Natural killer cell treated with Interleukin-12 subunit alpha and Interleukin-12 subunit beta and Interleukin-15 and Interleukin-18, amount 100 ng/mL, for 72 hours (primary cell): ENCODE results near the gene DENND5B. TPM values are rescaled to one million over a fixed set of nuclear protein-coding genes. Genes with fewer than 3 reads are reported as not detected.

Source experiments
- ATAC-seq, 2 donors: fragments of 150-1000 bp; cut with Tn5 transposase in 1 of 2; sonication (Bioruptor Pico), chemical (Tn5 transposase) in 1 of 2; 2 replicates each; pipeline ENCODE4 v1.10.0; 2021
- DNase-seq: peaks from one replicate; pipeline ENCODE4 v3.0.0; 2022; ENCODE audit warnings: low spot score
- H3K27ac Mint-ChIP-seq, 2 donors: 1 replicate in 1 of 2; 2 replicates in 1 of 2; pipeline ENCODE4 v1.8.0; 2022; ENCODE audit warnings: mixed read lengths in 2 of 2, mild to moderate bottlenecking in 1 of 2, moderate library complexity in 1 of 2
- H3K27me3 Mint-ChIP-seq, 2 donors: 1 replicate in 1 of 2; 2 replicates in 1 of 2; pipeline ENCODE4 v1.8.0; 2022; ENCODE audit warnings: mixed read lengths in 2 of 2
- H3K36me3 Mint-ChIP-seq: one replicate; pipeline ENCODE4 v1.8.0; 2022; ENCODE audit warnings: mixed read lengths
- H3K4me1 Mint-ChIP-seq, 2 donors: 1 replicate in 1 of 2; 2 replicates in 1 of 2; pipeline ENCODE4 v1.8.0; 2022; ENCODE audit warnings: low read depth in 2 of 2, mixed read lengths in 2 of 2, mild to moderate bottlenecking in 1 of 2
- H3K4me3 Mint-ChIP-seq: one replicate; pipeline ENCODE4 v1.8.0; 2022; ENCODE audit warnings: mixed read lengths
- H3K9me3 Mint-ChIP-seq: 2 replicates; pipeline ENCODE4 v1.8.0; 2022; ENCODE audit warnings: mixed read lengths
- total RNA-seq, 2 donors: library from RNA; stranded (reverse); gene quantifications; one replicate each; pipeline ENCODE4 v1.2.3, GENCODE V29; 2022

DENND5B gene
- under 1 TPM; 0.05 to 0.95 TPM for total RNA-seq

GRCh38 chr12:31590642-31591379 lies at the start of gene DENND5B:
Gene DENND5B (minus strand): TSS chr12:31591136. CDS start chr12:31590832, 304 bp downstream.
- ATAC-seq (peak; percentile 67 to 76), DNase-seq (peak; percentile 62)
- H3K4me3 Mint-ChIP-seq: peak within 1 kb of the TSS; percentile 83
- no peaks in the 10 kb centered on the region for H3K9me3 Mint-ChIP-seq
- peaks cover 40 to 59% of the 10 kb centered on the region in 2 donors for H3K27me3 Mint-ChIP-seq
- H3K36me3 Mint-ChIP-seq: no peaks in the 10 kb centered on the region
- H3K27ac Mint-ChIP-seq: no peak within 1 kb of the TSS
- H3K4me1 Mint-ChIP-seq: peaks cover 11 to 13% of the 10 kb centered on the region in 2 donors

GRCh38 chr12:31634620-31635019 lies 43.7 kb upstream of the DENND5B start:
- DNase-seq (no peak), ATAC-seq (no peak)
- no peaks in the 10 kb centered on the region for H3K36me3 Mint-ChIP-seq
- H3K9me3 Mint-ChIP-seq: no peaks in the 10 kb centered on the region
- no peak overlapping the region for H3K4me3 Mint-ChIP-seq
- no peaks in the 10 kb centered on the region for H3K4me1 Mint-ChIP-seq
- H3K27me3 Mint-ChIP-seq: no peaks in the 10 kb centered on the region
- no peak overlapping the region for H3K27ac Mint-ChIP-seq

- no peak for ATAC-seq
- no peaks in the 10 kb centered on the region for H3K9me3 Mint-ChIP-seq
- H3K4me1 Mint-ChIP-seq: no peaks in the 10 kb centered on the region
- H3K27ac Mint-ChIP-seq: no peak overlapping the region
- no peaks in the 10 kb centered on the region for H3K27me3 Mint-ChIP-seq
- DNase-seq: no peak
- H3K36me3 Mint-ChIP-seq: no peaks in the 10 kb centered on the region
- no peak overlapping the region for H3K4me3 Mint-ChIP-seq
Observed at GRCh38 chr12:31633464-31633863, 42.5 kb upstream of the DENND5B start.

DNA sequence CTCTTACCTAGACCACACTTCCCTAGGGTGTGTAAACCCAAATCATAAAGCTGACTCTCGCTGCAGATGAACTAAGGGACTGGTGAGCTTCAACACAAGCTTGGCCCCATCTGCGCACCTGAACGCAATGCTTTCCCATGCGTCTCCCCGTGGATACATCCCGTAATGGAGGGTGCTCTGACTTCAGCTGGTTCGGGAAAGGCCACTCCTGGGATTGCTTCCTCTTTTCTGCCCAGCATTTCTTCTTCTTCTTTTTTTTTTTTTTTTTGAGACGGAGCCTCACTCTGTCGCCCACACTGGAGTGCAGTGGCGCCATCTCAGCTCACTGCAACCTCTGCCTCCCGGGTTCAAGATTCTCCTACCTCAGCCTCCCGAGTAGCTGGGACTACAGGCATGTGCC lies 40.9 kb upstream of the DENND5B start:
- ATAC-seq (no peak), DNase-seq (no peak)
- no peaks in the 10 kb centered on the region for H3K9me3 Mint-ChIP-seq
- H3K4me3 Mint-ChIP-seq: no peak overlapping the region
- H3K27ac Mint-ChIP-seq: no peak overlapping the region
- no peaks in the 10 kb centered on the region for H3K27me3 Mint-ChIP-seq
- H3K4me1 Mint-ChIP-seq: no peaks in the 10 kb centered on the region
- H3K36me3 Mint-ChIP-seq: no peaks in the 10 kb centered on the region

- ATAC-seq (no peak), DNase-seq (no peak)
- H3K27ac Mint-ChIP-seq: no peak overlapping the region
- H3K4me1 Mint-ChIP-seq: no peaks in the 10 kb centered on the region
- H3K36me3 Mint-ChIP-seq: no peaks in the 10 kb centered on the region
- H3K4me3 Mint-ChIP-seq: no peak overlapping the region
- no peaks in the 10 kb centered on the region for H3K9me3 Mint-ChIP-seq
- no peaks in the 10 kb centered on the region for H3K27me3 Mint-ChIP-seq
Observed at GRCh38 chr12:31631023-31631724, 40.2 kb upstream of the DENND5B start.

DNA sequence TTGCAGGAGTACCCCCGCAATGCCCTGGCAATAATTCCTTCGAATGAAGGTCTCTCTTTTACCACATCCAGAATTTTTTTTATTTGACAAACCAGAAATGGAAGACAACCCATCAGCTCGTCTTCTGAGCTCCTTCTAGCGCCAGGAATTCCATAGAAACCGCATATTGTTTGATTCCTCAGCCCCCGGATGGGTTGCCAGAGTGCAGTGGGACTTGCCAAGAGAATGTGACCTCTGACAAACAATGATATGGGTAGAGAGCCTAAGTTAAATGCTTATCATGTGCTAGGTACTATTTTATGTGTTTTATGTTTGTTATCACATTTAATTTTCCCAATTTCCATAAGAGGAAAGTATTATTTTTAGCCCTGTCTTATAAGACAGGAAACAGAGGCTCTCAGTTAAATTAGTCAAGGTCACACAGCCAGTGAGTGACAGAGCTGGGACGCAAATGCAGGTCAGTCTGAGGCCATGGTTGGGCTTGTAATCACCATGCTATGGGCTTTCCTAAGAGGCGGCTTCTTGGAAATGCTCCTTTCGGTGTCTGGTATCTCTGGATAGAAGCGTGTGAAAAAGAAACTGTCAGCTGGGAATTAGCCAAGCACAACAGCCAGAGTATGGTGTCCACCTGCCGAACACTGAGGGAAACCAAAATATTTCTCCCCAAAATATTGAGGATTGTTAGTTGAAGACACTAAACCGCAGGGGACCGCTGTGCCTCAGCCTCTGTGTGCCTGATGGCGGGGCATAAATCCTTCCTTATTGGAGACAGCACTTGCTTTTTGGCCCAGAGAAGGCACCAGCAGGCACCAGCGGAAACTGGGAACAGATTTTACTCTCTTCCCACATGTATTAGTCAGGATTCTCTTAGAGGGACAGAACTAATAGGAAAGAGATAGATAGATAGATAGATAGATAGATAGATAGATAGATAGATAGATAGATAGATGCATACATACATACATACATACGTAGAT lies 39.1 kb upstream of the DENND5B start:
- H3K9me3 Mint-ChIP-seq: no peaks in the 10 kb centered on the region
- H3K4me3 Mint-ChIP-seq: no peak overlapping the region
- H3K27me3 Mint-ChIP-seq: no peaks in the 10 kb centered on the region

GRCh38 chr12:31627456-31628054 lies 36.6 kb upstream of the DENND5B start:
- Mint-ChIP-seq H3K4me3 (no peak overlapping the region), H3K27me3 (no peaks in the 10 kb centered on the region), H3K9me3 (no peaks in the 10 kb centered on the region), H3K27ac (no peak overlapping the region), H3K4me1 (no peaks in the 10 kb centered on the region), H3K36me3 (no peaks in the 10 kb centered on the region)
- ATAC-seq (no peak), DNase-seq (no peak)

More for the DNA sequence above, 39.1 kb upstream of the DENND5B start:
- Mint-ChIP-seq H3K4me1 (no peaks in the 10 kb centered on the region), H3K36me3 (no peaks in the 10 kb centered on the region), H3K27ac (no peak overlapping the region)
- DNase-seq (no peak), ATAC-seq (no peak)

GRCh38 chr12:31626270-31626995 lies 35.5 kb upstream of the DENND5B start:
- Mint-ChIP-seq H3K27ac (no peak overlapping the region), H3K36me3 (no peaks in the 10 kb centered on the region), H3K4me1 (no peaks in the 10 kb centered on the region), H3K9me3 (no peaks in the 10 kb centered on the region), H3K4me3 (no peak overlapping the region), H3K27me3 (no peaks in the 10 kb centered on the region)
- ATAC-seq: peak in 1 of 2 donors; percentile 28
- no peak for DNase-seq

DNA sequence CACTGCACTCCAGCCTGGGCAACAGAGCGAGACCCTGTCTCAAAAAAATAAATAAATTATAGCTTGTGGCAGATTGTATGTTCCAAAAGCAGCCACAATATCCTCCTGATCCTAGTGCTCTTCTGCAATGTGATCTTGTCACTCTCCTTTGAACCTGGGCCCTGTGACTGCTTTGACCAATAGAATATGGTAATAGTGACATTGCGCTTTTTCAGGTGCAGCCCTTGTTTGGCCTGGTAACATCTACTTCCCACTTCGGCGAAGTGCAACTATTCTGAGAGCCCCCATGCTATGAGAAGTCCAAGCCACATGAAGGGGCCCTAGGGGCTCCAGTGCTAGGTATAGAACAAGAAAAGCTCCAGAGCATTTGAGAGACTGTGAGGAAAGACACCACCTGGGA lies 31.1 kb upstream of the DENND5B start:
- Mint-ChIP-seq H3K27me3 (no peaks in the 10 kb centered on the region), H3K36me3 (no peaks in the 10 kb centered on the region), H3K4me1 (no peaks in the 10 kb centered on the region), H3K9me3 (no peaks in the 10 kb centered on the region), H3K4me3 (no peak overlapping the region), H3K27ac (no peak overlapping the region)
- ATAC-seq: no peak
- DNase-seq: no peak

DNA sequence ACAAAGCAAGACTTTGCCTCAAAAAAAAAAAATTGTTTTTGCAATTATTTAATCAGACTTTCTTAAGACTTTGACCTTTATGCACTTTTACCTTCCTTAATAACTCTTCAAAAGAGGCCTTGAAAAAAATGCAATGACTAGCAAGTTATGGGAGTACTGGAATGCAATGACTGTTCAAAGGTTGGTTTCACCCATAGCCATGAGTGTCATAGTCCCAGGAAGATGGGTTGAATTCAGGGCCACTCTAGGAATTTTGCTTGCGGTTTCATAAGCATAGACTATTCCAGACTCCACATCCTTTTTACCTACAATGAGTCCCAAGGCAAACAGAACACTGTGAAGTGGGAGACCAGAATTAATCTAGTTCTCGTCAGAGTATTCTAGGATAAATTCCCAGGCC lies 29.4 kb upstream of the DENND5B start:
- Mint-ChIP-seq H3K27ac (no peak overlapping the region), H3K4me1 (no peaks in the 10 kb centered on the region), H3K27me3 (no peaks in the 10 kb centered on the region), H3K9me3 (no peaks in the 10 kb centered on the region), H3K36me3 (no peaks in the 10 kb centered on the region), H3K4me3 (no peak overlapping the region)
- no peak for ATAC-seq
- no peak for DNase-seq

- Mint-ChIP-seq H3K27me3 (no peaks in the 10 kb centered on the region), H3K4me3 (no peak overlapping the region), H3K4me1 (no peaks in the 10 kb centered on the region), H3K9me3 (no peaks in the 10 kb centered on the region), H3K36me3 (no peaks in the 10 kb centered on the region), H3K27ac (no peak overlapping the region)
- ATAC-seq (no peak), DNase-seq (no peak)
Observed at GRCh38 chr12:31618228-31619025, 27.5 kb upstream of the DENND5B start.

GRCh38 chr12:31612819-31613218 lies 21.9 kb upstream of the DENND5B start:
- peaks cover 5% of the 10 kb centered on the region for H3K36me3 Mint-ChIP-seq
- DNase-seq (no peak), ATAC-seq (no peak)
- peaks cover 3% of the 10 kb centered on the region for H3K9me3 Mint-ChIP-seq
- H3K4me1 Mint-ChIP-seq: no peaks in the 10 kb centered on the region
- no peak overlapping the region for H3K27ac Mint-ChIP-seq
- no peak overlapping the region for H3K4me3 Mint-ChIP-seq
- H3K27me3 Mint-ChIP-seq: peaks cover 3 to 8% of the 10 kb centered on the region in 2 donors
